Jurkat, Clone E6-1 (cell line): ENCODE data around the gene COL9A1.

Source experiments
- DNase-seq: peaks from one replicate; pipeline ENCODE4 v3.0.0-alpha.2; 2011; ENCODE audit warnings: low read depth, low spot score
- H3K4me3 ChIP-seq: 2 replicates; pipeline ENCODE4 v1.5.1; 2011; ENCODE audit warnings: mild to moderate bottlenecking, low read length, control low read depth, moderate library complexity

The COL9A1 gene

GRCh38 chr6:70184723-70185122 lies 118.2 kb downstream of the COL9A1 start:
- no peak for DNase-seq
- no peak overlapping the region for H3K4me3 ChIP-seq

DNA sequence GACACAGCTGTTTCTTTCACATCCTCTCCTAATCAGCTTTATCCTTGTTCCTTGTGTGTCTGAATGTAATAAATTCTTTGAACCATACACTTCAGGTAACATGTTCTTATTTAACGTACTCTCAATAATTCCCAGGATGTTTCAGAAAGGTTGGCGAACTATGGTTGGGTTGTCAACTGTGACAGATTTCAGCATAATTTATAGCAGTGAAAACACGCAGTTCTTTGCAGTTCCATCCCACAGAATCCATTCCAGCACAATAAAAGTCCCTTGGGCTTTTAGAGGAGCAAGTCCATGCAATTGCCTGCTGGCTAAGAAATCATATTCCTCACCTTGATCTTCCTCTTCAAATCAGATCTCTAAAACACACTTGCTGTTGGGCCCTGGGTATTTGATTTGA lies 119.3 kb downstream of the COL9A1 start:
- DNase-seq, result no peak
- H3K4me3 ChIP-seq, result no peak overlapping the region

DNA sequence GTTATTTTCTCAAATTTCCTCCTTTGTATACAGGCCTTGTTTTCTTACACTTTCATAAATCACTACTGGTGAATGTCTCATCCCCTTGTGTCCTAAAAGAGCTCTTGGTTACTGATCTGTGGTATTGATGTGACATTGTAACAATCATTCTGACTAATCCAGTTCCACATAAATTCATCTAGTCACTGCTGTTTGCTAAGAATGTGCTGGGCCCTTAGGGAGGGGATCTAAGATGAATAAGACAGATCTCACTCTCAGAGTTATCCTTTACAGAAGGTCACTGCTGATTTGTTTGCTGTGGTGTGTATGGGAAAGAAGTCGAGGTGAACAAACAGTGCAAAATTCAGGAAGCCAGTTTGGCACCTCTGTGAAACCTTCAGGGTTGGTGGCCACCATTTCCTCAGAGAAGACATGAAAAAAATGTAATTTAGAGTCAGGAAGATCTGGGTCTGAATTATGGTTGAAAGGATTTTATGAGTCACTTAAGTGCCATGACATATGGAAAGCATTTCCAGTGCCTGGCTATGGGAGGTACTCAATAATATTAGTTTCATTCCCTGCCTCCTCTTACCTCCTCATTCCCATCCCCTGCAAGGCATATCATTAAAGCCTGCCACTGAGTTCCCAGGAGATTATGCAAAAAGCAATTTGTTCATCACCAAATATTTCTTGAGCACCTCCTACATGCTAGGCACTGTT lies 121.8 kb downstream of the COL9A1 start:
- DNase-seq, result no peak
- H3K4me3 ChIP-seq, result no peak overlapping the region

DNA sequence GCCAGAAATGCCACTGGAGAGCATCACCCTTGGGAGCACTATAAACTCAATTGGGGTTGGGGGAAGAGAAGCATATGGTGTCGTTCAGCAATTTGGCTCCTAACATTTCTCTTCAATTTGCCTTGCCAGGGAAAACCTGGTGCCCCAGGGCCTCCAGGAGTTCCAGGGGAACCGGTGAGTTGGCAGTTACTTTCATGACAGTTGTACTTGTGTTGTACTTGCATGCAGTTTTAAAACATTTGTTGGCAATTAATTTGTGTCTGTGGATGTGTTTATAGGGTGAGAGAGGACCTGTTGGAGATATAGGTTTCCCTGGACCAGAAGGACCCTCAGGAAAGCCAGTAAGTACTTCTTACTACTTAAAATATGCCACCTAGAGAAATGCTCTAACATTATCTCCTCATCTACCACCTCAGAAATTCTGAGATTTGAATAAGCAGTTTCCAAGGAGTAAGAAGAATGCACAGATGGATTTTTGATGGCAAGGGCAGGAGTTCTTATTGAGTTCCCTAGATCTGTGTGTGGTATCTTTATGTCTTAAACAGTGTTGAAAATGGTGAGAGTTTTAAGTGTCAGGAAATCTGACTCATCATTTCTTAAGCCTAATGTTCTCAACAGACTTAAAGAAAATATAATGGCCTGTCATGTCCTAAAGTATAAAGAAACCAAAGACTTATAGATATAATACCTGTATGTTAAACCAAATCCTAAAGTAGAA lies 122.5 kb downstream of the COL9A1 start:
- no peak for DNase-seq
- no peak overlapping the region for H3K4me3 ChIP-seq

DNA sequence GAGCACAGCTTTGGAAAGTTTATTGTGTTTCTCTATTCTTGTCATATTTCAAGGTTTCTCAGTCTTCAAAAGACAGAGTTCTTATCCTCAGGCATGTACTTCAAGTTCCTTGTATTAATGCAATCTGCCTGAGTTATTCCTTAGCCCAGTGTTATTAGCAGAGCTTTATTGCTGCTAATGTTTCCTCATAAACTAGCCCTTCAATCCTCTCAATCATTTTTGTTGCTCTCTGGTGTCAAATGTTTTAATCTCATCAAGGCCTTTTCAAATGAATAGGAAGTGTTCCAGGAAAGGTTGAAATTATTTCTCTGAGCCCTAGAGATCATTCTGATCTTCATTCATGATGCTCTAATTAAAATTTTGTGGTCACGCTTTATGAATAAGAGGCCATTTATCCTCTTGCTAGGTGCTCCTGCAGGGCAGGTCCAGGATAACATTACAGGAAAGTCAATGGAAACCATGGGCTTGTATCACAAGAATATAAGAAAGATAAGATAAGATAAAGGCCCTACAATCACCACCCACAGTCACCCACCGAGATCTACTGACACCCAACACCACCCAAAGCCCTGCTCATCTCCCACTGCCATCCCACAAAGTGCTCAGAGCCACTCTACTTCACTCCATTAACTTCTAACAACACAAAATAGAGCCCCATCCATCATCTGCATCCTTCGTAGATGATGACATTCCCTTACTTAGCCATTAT lies 125.9 kb downstream of the COL9A1 start:
- no peak for DNase-seq
- no peak overlapping the region for H3K4me3 ChIP-seq

DNA sequence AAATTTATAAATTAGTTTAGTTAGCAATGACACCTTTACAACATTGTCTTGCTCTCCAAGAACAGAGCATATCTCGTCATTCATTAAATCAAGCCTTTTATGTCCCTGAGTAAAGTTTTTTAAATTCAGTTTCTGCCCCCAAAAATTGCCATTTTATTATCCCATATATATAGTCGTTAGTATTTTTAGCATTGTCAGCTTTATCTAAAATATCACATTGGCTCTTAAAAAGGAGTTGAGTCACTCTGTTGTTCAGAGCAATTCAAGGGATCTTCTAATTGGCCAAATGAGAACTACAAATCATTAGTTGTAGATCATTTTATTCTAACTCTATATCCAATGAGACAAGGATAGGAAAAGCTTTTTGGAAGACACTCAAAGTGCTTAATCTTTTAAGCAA lies 127.1 kb downstream of the COL9A1 start:
- H3K4me3 ChIP-seq, result no peak overlapping the region
- DNase-seq, result no peak

GRCh38 chr6:70172252-70172651 lies 130.6 kb downstream of the COL9A1 start:
- DNase-seq, result no peak
- H3K4me3 ChIP-seq, result no peak overlapping the region

DNA sequence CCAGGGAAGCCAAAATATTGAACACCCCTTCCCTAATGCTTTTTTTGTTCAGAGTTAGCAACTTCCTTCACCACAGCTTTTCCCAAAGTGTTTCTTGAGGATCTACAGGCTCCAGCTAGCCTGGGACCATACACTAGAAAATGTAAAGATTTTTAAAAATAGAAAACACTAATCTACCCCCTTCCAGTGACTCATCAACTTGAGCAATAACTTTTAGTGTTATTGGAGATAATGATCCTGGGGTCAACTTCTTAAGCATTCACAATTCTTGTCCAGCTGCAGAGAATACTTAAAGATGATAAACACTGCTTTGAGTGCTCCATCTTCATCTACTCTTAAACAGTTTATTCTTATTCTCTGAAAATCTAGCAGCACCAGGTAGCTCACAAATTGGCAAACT lies 131.6 kb downstream of the COL9A1 start:
- no peak overlapping the region for H3K4me3 ChIP-seq
- DNase-seq, result no peak

DNA sequence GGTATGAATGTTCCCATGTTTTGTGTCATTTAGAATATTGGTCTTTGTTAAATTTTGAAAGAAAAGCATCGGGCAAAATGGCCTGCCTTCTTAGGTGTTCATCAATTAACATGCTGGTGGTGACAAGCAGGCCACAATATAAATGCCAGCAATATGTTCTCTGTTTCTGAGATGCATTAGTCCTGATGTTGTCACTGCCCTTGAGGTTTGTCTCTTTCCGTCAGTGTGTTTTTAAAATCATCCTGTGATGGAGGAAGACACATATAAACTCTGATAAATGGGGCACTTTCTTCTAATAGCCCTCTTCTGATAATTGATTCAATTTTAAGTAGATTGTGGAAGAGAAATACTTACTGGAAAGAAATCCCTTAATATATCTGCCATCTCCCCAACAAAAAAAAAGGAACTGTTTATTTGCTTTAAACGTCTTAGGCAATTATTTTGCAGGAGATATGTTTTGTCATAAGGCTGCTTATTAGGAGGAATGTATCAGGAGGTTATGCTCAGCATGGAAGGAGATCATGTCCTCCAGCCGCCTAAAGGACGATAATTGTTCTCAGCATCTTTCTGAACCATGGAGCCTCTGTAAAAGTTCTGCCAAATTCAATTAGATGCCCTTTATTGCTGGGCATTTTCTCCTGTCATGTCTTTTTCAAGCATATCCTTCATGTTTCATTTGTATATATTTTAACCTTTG lies 134.1 kb downstream of the COL9A1 start:
- no peak overlapping the region for H3K4me3 ChIP-seq
- no peak for DNase-seq
